H1 (cell line): Measurements from ENCODE around the gene IFI30. TPM values are rescaled to one million over a fixed set of nuclear protein-coding genes. Genes with fewer than 3 reads are reported as not detected.

Source experiments
- CBX8 ChIP-seq: fragments of 300-800, 300-1000 bp; sonication (generic); IDR thresholded peaks from 2 replicates; pipeline ENCODE4 v1.7.1; 2016; ENCODE audit warnings: low read depth, low read length, borderline replicate concordance
- SIN3A ChIP-seq, 2 experiments: IDR thresholded peaks in 1 of 2; conservative IDR thresholded peaks in 1 of 2; 2 replicates each; pipeline ENCODE4 v1.6.1; 2011 to 2012; ENCODE audit warnings: low read length in 2 of 2, improper control_type of control experiment in 1 of 2, low read depth in 1 of 2, mild to moderate bottlenecking in 1 of 2
- YY1 ChIP-seq: IDR thresholded peaks from 2 replicates; pipeline ENCODE4 v1.6.1; 2011; ENCODE audit warnings: low read depth, mild to moderate bottlenecking, low read length
- polyA plus RNA-seq, 7 experiments: library from polyadenylated mRNA; depleted of rRNA in 3 of 7; stranded (reverse) in 5 of 7; unstranded in 2 of 7; fragments of >200 nt in 5 of 7; fragments of 200-250 nt in 2 of 7; gene quantifications; 1 replicate in 5 of 7; 2 replicates in 1 of 7; 4 replicates in 1 of 7; pipeline versions ENCODE4 v1.2.1 to v1.2.3, GENCODE V29; 2011 to 2013; ENCODE audit warnings: missing spikeins in 2 of 7, mixed read lengths in 2 of 7
- total RNA-seq: library from RNA; stranded (reverse); fragmentation: NEBNext Ultra II Directional; extraction: Animal tissue kit (Norgen Biotek cat#: 25700); gene quantifications from 2 replicates; pipeline ENCODE4 v1.2.1, GENCODE V29; 2021
- TF ChIP-seq, protein P1 (sequence below): IDR thresholded peaks from 2 replicates; pipeline ENCODE4 v1.6.1; 2012; ENCODE audit warnings: low read length, inconsistent platforms

The IFI30 gene
- total and polyA plus RNA-seq, 2 of the 8 experiments (the other 6 are each of a cell fraction or from before 2014, with no cell fraction given): 28.9 to 62.4 TPM

DNA sequence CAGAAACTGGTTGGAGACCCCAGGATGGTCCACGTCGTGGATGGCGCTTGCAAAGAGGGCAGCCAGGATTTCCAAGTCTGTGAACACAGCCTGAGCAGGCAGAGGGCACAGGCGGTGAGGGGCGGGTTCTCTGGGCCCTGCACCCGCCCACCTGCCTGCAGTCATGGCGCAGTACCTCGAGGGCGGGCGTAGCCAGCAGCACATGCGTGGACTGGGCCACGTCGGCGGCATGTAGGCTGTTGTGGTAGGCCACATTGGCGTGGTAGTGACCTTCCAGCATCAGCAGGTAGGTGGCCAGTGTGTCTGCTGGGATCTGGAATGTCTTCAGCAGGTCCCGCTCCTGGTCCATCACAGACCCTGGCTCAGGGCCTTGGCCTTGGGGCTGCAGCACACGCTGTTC lies 44.5 kb downstream of the IFI30 start (continued):
- TF ChIP-seq, protein P1, sequence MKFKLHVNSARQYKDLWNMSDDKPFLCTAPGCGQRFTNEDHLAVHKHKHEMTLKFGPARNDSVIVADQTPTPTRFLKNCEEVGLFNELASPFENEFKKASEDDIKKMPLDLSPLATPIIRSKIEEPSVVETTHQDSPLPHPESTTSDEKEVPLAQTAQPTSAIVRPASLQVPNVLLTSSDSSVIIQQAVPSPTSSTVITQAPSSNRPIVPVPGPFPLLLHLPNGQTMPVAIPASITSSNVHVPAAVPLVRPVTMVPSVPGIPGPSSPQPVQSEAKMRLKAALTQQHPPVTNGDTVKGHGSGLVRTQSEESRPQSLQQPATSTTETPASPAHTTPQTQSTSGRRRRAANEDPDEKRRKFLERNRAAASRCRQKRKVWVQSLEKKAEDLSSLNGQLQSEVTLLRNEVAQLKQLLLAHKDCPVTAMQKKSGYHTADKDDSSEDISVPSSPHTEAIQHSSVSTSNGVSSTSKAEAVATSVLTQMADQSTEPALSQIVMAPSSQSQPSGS: no peak
- no peak for TF ChIP-seq CBX8
- no peak for TF ChIP-seq YY1
- TF ChIP-seq SIN3A (conservative IDR thresholded peaks at IDR 0.05 in 1 of 2, IDR thresholded peaks at IDR 0.05 in 1 of 2; ENCODE audit: low read depth in 1 of 2, low read length in 2 of 2): no peak
- TF ChIP-seq, all 59 proteins: peak for 0
